SK-N-SH (cell line): ENCODE data around the gene CHMP4A. TPM values are rescaled to one million over a fixed set of nuclear protein-coding genes. Genes with fewer than 3 reads are reported as not detected.

Experiments used
- CTCF ChIA-PET: fragments of 300-600, 350-600 bp; formaldehyde crosslinking; extraction: SDS; loops from one replicate; lab custom pipeline; 2021; lab: Yijun Ruan, JAX
- POLR2A ChIA-PET: fragments of 350-600 bp; sonication (Branson Sonifier 250); formaldehyde crosslinking; extraction: SDS; loops from one replicate; lab custom pipeline; 2020; ENCODE audit warnings: antibody characterized with exemption, inconsistent platforms; lab: Yijun Ruan, JAX
- DNase-seq: peaks from one replicate; pipeline ENCODE4 v3.0.0; 2012
- H2AFZ ChIP-seq: fragments of 200-600 bp; sonication (generic); 2 replicates; pipeline ENCODE4 v1.8.1; 2016; ENCODE audit warnings: antibody characterized with exemption, mild to moderate bottlenecking, low read depth
- H3F3A ChIP-seq: fragments of 200-600 bp; sonication (generic); replicated peaks from 2 replicates; pipeline ENCODE3; 2016; ENCODE audit warnings: antibody characterized with exemption, mild to moderate bottlenecking; ENCODE audit not compliant: insufficient read depth
- H3K27ac ChIP-seq, 2 experiments: fragments of 200-500 bp in 1 of 2; fragments of 200-600 bp in 1 of 2; sonication (Bioruptor generic) in 1 of 2; sonication (generic), shearing (Covaris generic) in 1 of 2; 2 replicates each; pipeline versions ENCODE4 v1.5.1 to v1.6.1; 2014 to 2016; ENCODE audit warnings: low read depth in 2 of 2, inconsistent platforms in 1 of 2, low read length in 1 of 2, mild to moderate bottlenecking in 1 of 2, mixed read lengths in 1 of 2
- H3K27me3 ChIP-seq: fragments of 200-600 bp; sonication (generic), shearing (Covaris generic); 2 replicates; pipeline ENCODE4 v1.6.1; 2016; ENCODE audit warnings: mixed run types; ENCODE audit not compliant: insufficient read depth
- H3K36me3 ChIP-seq, 2 experiments: fragments of 200-500 bp in 1 of 2; fragments of 200-600 bp in 1 of 2; sonication (Bioruptor generic) in 1 of 2; sonication (generic) in 1 of 2; replicated peaks in 1 of 2; 2 replicates each; pipeline versions ENCODE3 to v1.5.1; 2014 to 2016; ENCODE audit warnings: low read length in 1 of 2, mild to moderate bottlenecking in 1 of 2; ENCODE audit not compliant: insufficient read depth in 2 of 2, control insufficient read depth in 1 of 2
- H3K4me1 ChIP-seq, 2 experiments: fragments of 200-500 bp in 1 of 2; fragments of 200-600 bp in 1 of 2; sonication (Bioruptor generic) in 1 of 2; sonication (generic), shearing (Covaris generic) in 1 of 2; 2 replicates each; pipeline versions ENCODE4 v1.5.1 to v1.6.1; 2014 to 2016; ENCODE audit warnings: low read depth in 1 of 2, low read length in 1 of 2, mixed run types in 1 of 2; ENCODE audit not compliant: insufficient read depth in 2 of 2, control insufficient read depth in 1 of 2
- H3K4me2 ChIP-seq: fragments of 200-600 bp; sonication (generic), shearing (Covaris generic); 2 replicates; pipeline ENCODE4 v1.6.1; 2017; ENCODE audit warnings: mixed run types
- H3K4me3 ChIP-seq, 2 experiments: fragments of 200-500 bp in 1 of 2; fragments of 200-600 bp in 1 of 2; sonication (Bioruptor generic) in 1 of 2; sonication (generic), shearing (Covaris generic) in 1 of 2; 2 replicates each; pipeline versions ENCODE4 v1.5.1 to v1.8.1; 2014 to 2016; ENCODE audit warnings: low read depth in 2 of 2, inconsistent platforms in 1 of 2, low read length in 1 of 2, mild to moderate bottlenecking in 1 of 2, mixed read lengths in 1 of 2, moderate library complexity in 1 of 2
- H3K79me2 ChIP-seq: fragments of 200-600 bp; sonication (generic); 2 replicates; pipeline ENCODE4 v1.8.1; 2017; ENCODE audit warnings: mild to moderate bottlenecking; ENCODE audit not compliant: insufficient read depth
- H3K9ac ChIP-seq: fragments of 200-600 bp; sonication (generic); 2 replicates; pipeline ENCODE4 v1.6.1; 2017; ENCODE audit warnings: mixed run types
- H3K9me2 ChIP-seq: fragments of 200-600 bp; sonication (generic); 2 replicates; pipeline ENCODE4 v1.6.1; 2017; ENCODE audit warnings: mixed run types
- H3K9me3 ChIP-seq: fragments of 200-600 bp; sonication (generic); 2 replicates; pipeline ENCODE4 v1.6.1; 2017; ENCODE audit warnings: mixed run types, mild to moderate bottlenecking, moderate library complexity
- H4K20me1 ChIP-seq: fragments of 200-600 bp; sonication (generic); 2 replicates; pipeline ENCODE4 v1.6.1; 2017; ENCODE audit warnings: mild to moderate bottlenecking, mixed run types; ENCODE audit not compliant: insufficient read depth
- CHD2 ChIP-seq: fragments of 150-350 bp; IDR thresholded peaks from 2 replicates; pipeline ENCODE4 v1.6.1; 2018; ENCODE audit warnings: low read length; ENCODE audit not compliant: partially characterized antibody
- CTCF ChIP-seq: fragments of 200-600 bp; sonication (generic); IDR thresholded peaks from 2 replicates; pipeline ENCODE4 v1.6.1; 2017; ENCODE audit warnings: antibody characterized with exemption, mild to moderate bottlenecking, moderate library complexity
- ELF1 ChIP-seq: IDR thresholded peaks from 2 replicates; pipeline ENCODE4 v1.4.0; 2012
- EP300 ChIP-seq, 2 experiments: IDR thresholded peaks; 2 replicates each; pipeline versions ENCODE4 v1.4.0 to v1.6.1; 2012; ENCODE audit warnings: borderline replicate concordance in 1 of 2, low read depth in 1 of 2, low read length in 1 of 2
- EZH2phosphoT487 ChIP-seq: fragments of 200-600 bp; sonication (generic); IDR thresholded peaks from 2 replicates; pipeline ENCODE4 v1.6.1; 2017; ENCODE audit warnings: low read depth, mixed run types, mild to moderate bottlenecking, antibody characterized with exemption, moderate library complexity, borderline replicate concordance
- GABPA ChIP-seq: IDR thresholded peaks from 2 replicates; pipeline ENCODE4 v1.4.0; 2012; ENCODE audit warnings: low read depth, mild to moderate bottlenecking
- GATA2 ChIP-seq: sonication (generic); formaldehyde crosslinking; IDR thresholded peaks from 2 replicates; pipeline ENCODE4 v1.5.0; 2020; ENCODE audit warnings: mild to moderate bottlenecking, missing genetic modification reagents
- MAX ChIP-seq: IDR thresholded peaks from 2 replicates; pipeline ENCODE4 v1.4.0; 2012; ENCODE audit warnings: low read depth
- MEF2A ChIP-seq: IDR thresholded peaks from 2 replicates; pipeline ENCODE4 v1.4.0; 2012; ENCODE audit warnings: low read depth, borderline replicate concordance
- MXI1 ChIP-seq: IDR thresholded peaks from 2 replicates; pipeline ENCODE4 v1.6.1; 2012; ENCODE audit warnings: mild to moderate bottlenecking, low read depth, low read length, improper control_type of control experiment
- NFIC ChIP-seq: IDR thresholded peaks from 2 replicates; pipeline ENCODE4 v1.4.0; 2012; ENCODE audit warnings: borderline replicate concordance
- PBX3 ChIP-seq: IDR thresholded peaks from 2 replicates; pipeline ENCODE4; 2012
- POLR2AphosphoS5 ChIP-seq: IDR thresholded peaks from 2 replicates; pipeline ENCODE4 v1.6.1; 2012; ENCODE audit warnings: low read depth, low read length
- RAD21 ChIP-seq: IDR thresholded peaks from 2 replicates; pipeline ENCODE4 v1.6.1; 2012; ENCODE audit warnings: mild to moderate bottlenecking, low read length
- RCOR1 ChIP-seq: fragments of 150-350 bp; IDR thresholded peaks from 2 replicates; pipeline ENCODE4 v1.6.1; 2017; ENCODE audit warnings: antibody characterized with exemption, low read length
- REST ChIP-seq: IDR thresholded peaks from 2 replicates; pipeline ENCODE4 v1.6.1; 2012; ENCODE audit warnings: mild to moderate bottlenecking, low read depth, low read length, moderate library complexity
- RXRA ChIP-seq: IDR thresholded peaks from 2 replicates; pipeline ENCODE4 v1.4.0; 2012; ENCODE audit warnings: low read depth, mild to moderate bottlenecking, borderline replicate concordance
- SIN3A ChIP-seq: IDR thresholded peaks from 2 replicates; pipeline ENCODE4 v1.6.1; 2012; ENCODE audit warnings: low read depth, mild to moderate bottlenecking, low read length, moderate library complexity, borderline replicate concordance
- TAF1 ChIP-seq: IDR thresholded peaks from 2 replicates; pipeline ENCODE4 v1.6.1; 2012; ENCODE audit warnings: low read depth, mild to moderate bottlenecking, low read length, moderate library complexity, borderline replicate concordance
- TCF12 ChIP-seq: IDR thresholded peaks from 2 replicates; pipeline ENCODE4 v1.4.0; 2012
- USF1 ChIP-seq: IDR thresholded peaks from 2 replicates; pipeline ENCODE4 v1.4.0; 2012; ENCODE audit warnings: low read depth, borderline replicate concordance
- YY1 ChIP-seq: IDR thresholded peaks from 2 replicates; pipeline ENCODE4 v1.4.0; 2012; ENCODE audit warnings: low read depth, mild to moderate bottlenecking
- WGBS: methylation state at CpG from one replicate; pipeline ENCODE4 v1.1.6; 2017; ENCODE audit warnings: low lambda C conversion rate; 5-methylcytosine and 5-hydroxymethylcytosine counted together
- polyA plus RNA-seq, 3 experiments: library from polyadenylated mRNA; depleted of rRNA; stranded (reverse); fragments of >200 nt; gene quantifications; 2 replicates each; pipeline ENCODE4 v1.2.3, GENCODE V29; 2012

CHMP4A gene
- polyA plus RNA-seq, 1 of the 3 experiments (the other 2 are of a cell fraction): 92.4 TPM

- DNase-seq: peak; percentile 94
- Histone ChIP-seq H3K9me2 (no peaks in the 10 kb centered on the region), H3K27ac (peak within 1 kb of the TSS; percentile 88 to 89), H3K9me3 (no peaks in the 10 kb centered on the region), H3K36me3 (peaks cover 15 to 31% of the 10 kb centered on the region in 2 experiments), H2AFZ (peak within 1 kb of the TSS; percentile 87), H3K4me3 (peak within 1 kb of the TSS; percentile 84 to 85), H3K4me1 (peaks cover 11% of the 10 kb centered on the region in 2 experiments; a peak in 2 of 4 replicates), H3K79me2 (peaks cover 84% of the 10 kb centered on the region), H4K20me1 (no peaks in the 10 kb centered on the region), H3K27me3 (no peaks in the 10 kb centered on the region), H3K9ac (peak within 1 kb of the TSS; percentile 97), H3F3A (no peaks in the 10 kb centered on the region), H3K4me2 (peak within 1 kb of the TSS; percentile 97)
- POLR2A ChIA-PET: interaction anchor here (0.9 to 2.4 kb wide), 15 partner anchors 10 to 101 kb away, joined by 3 to 15 read pairs (median 6); partner anchors contain the start of genes CHMP4A, DCAF11, MDP1 and NRL
- 1% methylated on average over 37 of the region's 89 CpGs for WGBS
- no peak for TF ChIP-seq CTCF
- peak in 1 of 2 experiments; percentile 7; a peak in 1 of 4 replicates for TF ChIP-seq EP300 (IDR thresholded peaks at IDR 0.05; ENCODE audit: borderline replicate concordance in 1 of 2, low read depth in 1 of 2, low read length in 1 of 2)
- TF ChIP-seq GABPA: peak; percentile 86
- TF ChIP-seq GATA2 (CRISPR knock-in tag): no peak
- TF ChIP-seq MAX: peak; percentile 83
- TF ChIP-seq MEF2A: no peak
- no peak for TF ChIP-seq RCOR1
- no peak for TF ChIP-seq PBX3
- TF ChIP-seq MXI1: peak; percentile 40; the same call in 1 of the 2 replicates
- TF ChIP-seq CHD2: peak; percentile 46
- 0 out of 2 replicates have a peak, but pooled peaks have one; percentile 53 for TF ChIP-seq YY1
- TF ChIP-seq ELF1: peak; percentile 100
- 0 out of 2 replicates have a peak, but pooled peaks have one; percentile 13 for TF ChIP-seq SIN3A
- TF ChIP-seq TAF1: peak; percentile 54; the same call in 1 of the 2 replicates
- TF ChIP-seq NFIC: no peak
- peak; percentile 27; the same call in 1 of the 2 replicates for TF ChIP-seq TCF12
- TF ChIP-seq RAD21: no peak
- TF ChIP-seq REST: 0 out of 2 replicates have a peak, but pooled peaks have one; percentile 5
- TF ChIP-seq POLR2AphosphoS5: peak; percentile 78
- no peak for TF ChIP-seq EZH2phosphoT487
- TF ChIP-seq RXRA: no peak
- peak; percentile 33; the same call in 1 of the 2 replicates for TF ChIP-seq USF1
- CTCF ChIA-PET: interaction anchor here (0.8 to 1.9 kb wide), 9 partner anchors 9 to 113 kb away, joined by 3 to 8 read pairs (median 4); partner anchors contain the start of genes CHMP4A, CIDEB, IRF9 and MDP1
Observed at GRCh38 chr14:24195186-24196070, 17.9 kb downstream of the CHMP4A start, which contains the start of gene TM9SF1. Gene TM9SF1, minus strand, starts transcription at chr14:24195441. Its CDS starts 422 bp downstream, at chr14:24195019.
